ENCODE results near the gene PPP4R2. TPM values are rescaled to one million over a fixed set of nuclear protein-coding genes. Genes with fewer than 3 reads are reported as not detected.
A peak's percentile ranks its signal among the peaks of the same experiment; 100 is the strongest.

Gene PPP4R2
- total RNA-seq, 4 donors from 2014 or later: 22.7 to 38.9 (median 30.6) TPM

- intact Hi-C loops (cut with DNase I): no loop called here
- TF ChIP-seq CTCF (IDR thresholded peaks at IDR 0.05) (no peak), POLR2A (IDR thresholded peaks at IDR 0.05) (no peak)
- no peak overlapping the region for H3K4me3 ChIP-seq
- WGBS, 2 donors: 64 to 66% methylated on average over 5 of the region's 5 CpGs
- H3K27me3 ChIP-seq: no peaks in the 10 kb centered on the region
- DNase-seq: no peak
- peaks cover 0 to under 1% (median 0%) of the 10 kb centered on the region in 3 donors for H3K9me3 ChIP-seq
- no peak overlapping the region for H3K27ac ChIP-seq
- H3K4me1 ChIP-seq: no peaks in the 10 kb centered on the region
- H3K36me3 ChIP-seq: no peaks in the 10 kb centered on the region
Measured at GRCh38 chr3:72990701-72991395, 5.8 kb upstream of the PPP4R2 start.

DNA sequence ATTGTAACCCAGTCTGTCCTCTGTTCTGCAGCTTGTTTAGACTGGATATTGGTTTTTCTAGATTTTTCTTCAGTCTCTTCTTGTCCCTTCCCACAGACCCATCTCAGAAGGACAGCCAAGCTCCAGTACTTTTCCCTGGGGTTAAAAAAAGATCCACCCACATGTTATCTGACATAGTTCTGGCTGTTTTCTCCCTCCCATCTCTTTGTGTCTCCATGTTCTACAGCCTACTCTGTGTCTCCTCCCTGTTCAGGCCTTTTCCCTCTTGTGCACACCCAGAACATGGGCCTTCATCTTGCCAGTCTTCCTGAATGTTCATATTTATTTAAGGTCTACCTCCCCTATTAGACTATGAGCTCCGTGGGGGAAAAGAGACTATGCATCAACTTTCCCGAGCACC is 5.1 kb upstream of the PPP4R2 start:
- intact Hi-C loops (cut with DNase I): no loop called here
- H3K36me3 ChIP-seq: no peaks in the 10 kb centered on the region
- no peak overlapping the region for H3K4me3 ChIP-seq
- no peak overlapping the region for H3K27ac ChIP-seq
- peaks cover 0 to 6% (median 4%) of the 10 kb centered on the region in 3 donors for H3K4me1 ChIP-seq
- no peak for DNase-seq
- TF ChIP-seq POLR2A (IDR thresholded peaks at IDR 0.05): no peak
- no peak for TF ChIP-seq CTCF (IDR thresholded peaks at IDR 0.05)
- H3K27me3 ChIP-seq: no peaks in the 10 kb centered on the region
- H3K9me3 ChIP-seq: no peaks in the 10 kb centered on the region
- WGBS, 2 donors: 57 to 80% methylated on average over 2 of the region's 2 CpGs

DNA sequence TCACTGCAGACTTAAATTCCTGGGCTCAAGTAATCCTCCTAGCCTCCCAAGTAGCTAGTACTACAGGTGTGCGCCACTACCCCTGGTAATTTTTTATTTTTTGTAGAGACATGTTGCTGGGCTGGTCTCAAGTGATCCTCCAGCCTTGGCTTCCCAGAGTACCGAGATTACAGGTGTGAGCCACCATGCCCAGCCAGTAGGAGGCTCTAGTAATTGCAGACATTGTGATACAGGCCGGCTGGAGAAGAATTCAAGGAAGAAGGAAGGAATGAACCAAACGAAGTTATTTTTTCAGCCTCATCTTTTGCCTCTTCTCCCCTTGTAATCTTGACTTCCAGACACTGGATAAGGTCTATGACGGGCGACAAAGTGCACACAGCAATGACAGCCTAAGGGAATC is 3.2 kb upstream of the PPP4R2 start:
- Histone ChIP-seq H3K36me3 (no peaks in the 10 kb centered on the region), H3K9me3 (no peaks in the 10 kb centered on the region), H3K4me3 (no peak overlapping the region), H3K27me3 (no peaks in the 10 kb centered on the region), H3K4me1 (peaks cover 3 to 18% (median 7%) of the 10 kb centered on the region in 3 donors), H3K27ac (no peak overlapping the region)
- no peak for TF ChIP-seq POLR2A (IDR thresholded peaks at IDR 0.05)
- TF ChIP-seq CTCF (IDR thresholded peaks at IDR 0.05): peak in 1 of 6 experiments; percentile 9
- 79 to 96% methylated on average over 6 of the region's 6 CpGs for WGBS, 2 donors
- intact Hi-C loops (cut with DNase I): no loop called here
- no peak for DNase-seq

DNA sequence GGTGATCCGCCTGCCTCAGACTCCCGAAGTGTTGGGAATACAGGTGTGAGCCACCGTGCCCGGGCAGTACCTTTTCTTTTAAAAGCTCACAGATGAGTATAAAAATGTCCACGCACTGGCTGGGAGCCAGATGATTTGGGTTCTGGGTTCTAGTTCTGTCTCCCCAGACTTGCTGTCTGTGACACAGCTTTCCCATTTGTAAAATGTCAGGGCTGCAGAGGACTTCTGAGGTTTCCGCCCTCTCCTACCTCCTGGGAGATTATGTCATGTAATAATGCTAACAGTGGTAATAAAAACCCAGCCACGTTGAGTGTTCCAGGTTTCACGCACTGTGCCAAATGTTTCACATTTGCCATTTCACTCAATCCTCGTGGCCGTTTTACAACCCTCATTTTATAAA is 1.3 kb upstream of the PPP4R2 start:
- H3K4me3 ChIP-seq: no peak overlapping the region
- H3K27me3 ChIP-seq: no peaks in the 10 kb centered on the region
- no peak overlapping the region for H3K27ac ChIP-seq
- intact Hi-C loops (cut with DNase I): no loop called here
- DNase-seq: no peak
- H3K36me3 ChIP-seq: peaks cover 0 to 17% (median 0%) of the 10 kb centered on the region in 3 donors
- H3K9me3 ChIP-seq: no peaks in the 10 kb centered on the region
- 77 to 86% methylated on average over 9 to 10 of the region's 10 CpGs for WGBS, 2 donors
- TF ChIP-seq POLR2A (IDR thresholded peaks at IDR 0.05): no peak
- TF ChIP-seq CTCF (IDR thresholded peaks at IDR 0.05): no peak
- peaks cover 16 to 37% (median 17%) of the 10 kb centered on the region in 3 donors for H3K4me1 ChIP-seq

DNA sequence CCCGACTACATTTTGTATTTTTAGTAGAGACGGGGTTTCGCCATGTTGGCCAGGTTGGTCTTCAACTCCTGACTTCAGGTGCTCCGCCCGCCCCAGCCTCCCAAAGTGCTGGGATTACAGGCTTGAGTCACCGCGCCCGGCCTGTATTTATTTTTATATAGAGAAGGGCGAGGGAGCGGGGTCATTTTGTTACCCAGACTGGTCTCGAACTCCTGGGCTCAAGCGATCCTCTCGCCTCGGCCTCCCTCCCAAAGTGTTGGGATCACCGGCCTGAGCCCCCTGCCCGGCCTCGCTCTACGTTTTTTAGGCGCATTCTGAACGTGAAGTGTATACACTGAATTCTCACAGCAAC is 514 bp upstream of the PPP4R2 start:
- H3K27ac ChIP-seq: peak overlapping the region; percentile 97 to 99 (median 99)
- peak overlapping the region; percentile 83 to 96 (median 94) for H3K4me3 ChIP-seq
- intact Hi-C loops (cut with DNase I): no loop called here
- H3K27me3 ChIP-seq: no peaks in the 10 kb centered on the region
- H3K36me3 ChIP-seq: peaks cover 0 to 23% (median 0%) of the 10 kb centered on the region in 3 donors
- no peaks in the 10 kb centered on the region for H3K9me3 ChIP-seq
- no peak for TF ChIP-seq CTCF (IDR thresholded peaks at IDR 0.05)
- TF ChIP-seq POLR2A (IDR thresholded peaks at IDR 0.05): no peak
- H3K4me1 ChIP-seq: peaks cover 16 to 45% (median 21%) of the 10 kb centered on the region in 3 donors
- 82 to 83% methylated on average over 14 to 18 of the region's 20 CpGs for WGBS, 2 donors
- DNase-seq: no peak

Measured in esophagus squamous epithelium (tissue), 5 donors.